Adrenal gland (tissue), 12 donors: ENCODE data around the gene ALX3. TPM values are rescaled to one million over a fixed set of nuclear protein-coding genes. Genes with fewer than 3 reads are reported as not detected.

Experiments used
- DNase-seq, 7 donors: peaks; one replicate each; pipeline ENCODE4 v3.0.0-alpha.2; 2019 to 2020
- H3K27ac ChIP-seq, 5 donors: fragments of 200-600 bp; sonication (generic) in 4 of 5; 1 replicate in 3 of 5; 2 replicates in 2 of 5; pipeline versions ENCODE4 v1.5.1 to v1.8.0; 2016 to 2020; ENCODE audit warnings: mild to moderate bottlenecking in 1 of 5
- H3K27me3 ChIP-seq: fragments of 200-600 bp; 2 replicates; pipeline ENCODE4 v1.8.0; 2021
- H3K36me3 ChIP-seq, 2 donors: fragments of 200-600 bp; replicated peaks in 1 of 2; 1 replicate in 1 of 2; 2 replicates in 1 of 2; pipeline versions ENCODE4 v1.5.1 to v1.8.0; 2018 to 2022
- H3K4me1 ChIP-seq, 2 donors: fragments of 200-600 bp; replicated peaks in 1 of 2; 1 replicate in 1 of 2; 2 replicates in 1 of 2; pipeline versions ENCODE4 v1.5.1 to v1.8.0; 2018 to 2021
- H3K4me3 ChIP-seq, 4 donors: fragments of 200-600 bp; sonication (generic) in 3 of 4; one replicate each; pipeline ENCODE4 v1.5.1; 2016 to 2018
- H3K9me3 ChIP-seq, 3 donors: fragments of 200-600 bp; sonication (generic) in 1 of 3; replicated peaks in 1 of 3; 1 replicate in 2 of 3; 2 replicates in 1 of 3; pipeline versions ENCODE4 v1.5.1 to v1.8.0; 2016 to 2021
- CTCF ChIP-seq, 6 experiments: fragments of 450-650 bp in 4 of 6; fragments of 200-600 bp in 2 of 6; sonication (generic) in 1 of 6; IDR thresholded peaks; 1 replicate in 5 of 6; 2 replicates in 1 of 6; pipeline versions ENCODE4 v1.5.1 to v1.8.0; 2016 to 2021; ENCODE audit warnings: antibody characterized with exemption in 6 of 6, mild to moderate bottlenecking in 2 of 6, moderate library complexity in 1 of 6
- POLR2A ChIP-seq, 2 donors: fragments of 450-650 bp; IDR thresholded peaks; one replicate each; pipeline ENCODE4 v1.6.1; 2017; ENCODE audit warnings: antibody characterized with exemption in 2 of 2, mild to moderate bottlenecking in 2 of 2, moderate library complexity in 1 of 2
- WGBS, 4 donors: extraction: QIAGEN DNeasy Blood & Tissue Kit in 2 of 4; methylation state at CpG; one replicate each; pipeline versions ENCODE4 v1.1.5 to v1.1.7; 2013 to 2017; 5-methylcytosine and 5-hydroxymethylcytosine counted together
- intact Hi-C, 2 donors: fragments of 100-400 bp; cut with DNase I; formaldehyde crosslinking; loops; one replicate each; pipeline versions ENCODE4 v1.14.1 to v1.15.0; 2022 to 2023
- polyA plus RNA-seq, 3 donors: library from polyadenylated mRNA; stranded (reverse); fragments of 200-250 nt in 2 of 3; fragments of 350-450 nt in 1 of 3; fragmentation: Illumina TruSeq in 1 of 3; extraction: RNeasy Lipid Tissue Mini Kit (QIAGEN cat#74804) in 1 of 3; gene quantifications; one replicate each; pipeline ENCODE4 v1.2.3, GENCODE V29; 2013 to 2014
- total RNA-seq, 9 donors: library from RNA; depleted of rRNA in 4 of 9; stranded (reverse); fragments of >200 nt in 4 of 9; fragments of 120-200 nt in 1 of 9; fragmentation: NEBNext Ultra II Directional in 1 of 9; extraction: Animal tissue kit (Norgen Biotek cat#: 25700) in 1 of 9; gene quantifications; one replicate each; pipeline versions ENCODE4 v1.1.0 to v1.2.4, GENCODE V29; 2013 to 2023
- donor health status: healthy with polysubstance abuse.
- donor health status: Bipolar disorder and iron deficiency.
- donor health status: DM: yes; HTN: yes; CAD: no.
- donor health status: DM: no; HTN: no; CAD: no.
- donor health status: DM: no; HTN: no; CAD: no.
- donor health status: DM: yes; HTN: yes; CAD: no.

Gene ALX3
- total and polyA plus RNA-seq, 12 donors, result 0.07 to 0.17 TPM; not detected in 10

GRCh38 chr1:110034451-110035235, 35.8 kb downstream of the ALX3 start, which contains the start of gene STRIP1:
Gene STRIP1, plus strand, starts transcription at chr1:110034624. Its CDS starts 14 bp downstream, at chr1:110034638.
- peaks cover 0 to 21% of the 10 kb centered on the region in 2 donors for H3K36me3 ChIP-seq
- TF ChIP-seq CTCF (IDR thresholded peaks at IDR 0.05) (no peak), POLR2A (IDR thresholded peaks at IDR 0.05) (peak in 1 of 2 donors; percentile 48)
- DNase-seq, result peak; percentile 94 to 98 (median 94)
- no peaks in the 10 kb centered on the region for H3K9me3 ChIP-seq
- peak within 1 kb of the TSS; percentile 50 to 98 (median 74) for H3K4me3 ChIP-seq
- no peaks in the 10 kb centered on the region for H3K27me3 ChIP-seq
- H3K4me1 ChIP-seq, result peaks cover 3 to 25% of the 10 kb centered on the region in 2 donors
- intact Hi-C loops, result no loop called here
- 0 to 2% (median 0%) methylated on average over 16 to 66 of the region's 66 CpGs for WGBS, 4 donors
- peak within 1 kb of the TSS; percentile 63 to 88 (median 81) for H3K27ac ChIP-seq

GRCh38 chr1:110034040-110034450, 36.4 kb downstream of the ALX3 start:
- H3K9me3 ChIP-seq, result no peaks in the 10 kb centered on the region
- H3K27ac ChIP-seq, result peak overlapping the region in 4 of 5 donors; percentile 56 to 88 (median 80)
- peaks cover 3 to 25% of the 10 kb centered on the region in 2 donors for H3K4me1 ChIP-seq
- DNase-seq, result no peak
- H3K36me3 ChIP-seq, result peaks cover 0 to 15% of the 10 kb centered on the region in 2 donors
- intact Hi-C loops, result no loop called here
- 28 to 34% (median 29%) methylated on average over 4 of the region's 4 CpGs for WGBS, 4 donors
- TF ChIP-seq CTCF (IDR thresholded peaks at IDR 0.05) (no peak), POLR2A (IDR thresholded peaks at IDR 0.05) (no peak)
- H3K27me3 ChIP-seq, result no peaks in the 10 kb centered on the region
- peak overlapping the region in 2 of 4 donors; percentile 31 to 87 for H3K4me3 ChIP-seq

- intact Hi-C loops, result no loop called here
- peaks cover 0 to 9% of the 10 kb centered on the region in 2 donors for H3K36me3 ChIP-seq
- no peak for DNase-seq
Measured at GRCh38 chr1:110033421-110033820, 37.1 kb downstream of the ALX3 start.

More at GRCh38 chr1:110033421-110033820, 37.1 kb downstream of the ALX3 start:
- TF ChIP-seq CTCF (IDR thresholded peaks at IDR 0.05) (no peak), POLR2A (IDR thresholded peaks at IDR 0.05) (no peak)
- no peaks in the 10 kb centered on the region for H3K27me3 ChIP-seq
- H3K4me3 ChIP-seq, result no peak overlapping the region
- no peak overlapping the region for H3K27ac ChIP-seq
- no peaks in the 10 kb centered on the region for H3K9me3 ChIP-seq
- 80 to 83% (median 81%) methylated on average over 5 of the region's 5 CpGs for WGBS, 4 donors
- peaks cover 3 to 25% of the 10 kb centered on the region in 2 donors for H3K4me1 ChIP-seq
